Subcutaneous abdominal adipose tissue (tissue), 5 donors: ENCODE data around the gene SLC9A2.

ENCODE experiments used
- H3K27ac ChIP-seq: one replicate; pipeline ENCODE4 v1.7.0; 2013; ENCODE audit warnings: low read depth, mild to moderate bottlenecking, inconsistent platforms, low read length, moderate library complexity
- H3K27me3 ChIP-seq, 5 donors: one replicate each; pipeline ENCODE4 v1.7.0; 2013; ENCODE audit warnings: low read length in 5 of 5, inconsistent platforms in 1 of 5; ENCODE audit not compliant: control insufficient read depth in 5 of 5, insufficient read depth in 4 of 5
- H3K36me3 ChIP-seq, 5 donors: one replicate each; pipeline ENCODE4 v1.7.0; 2013; ENCODE audit warnings: low read length in 5 of 5; ENCODE audit not compliant: control insufficient read depth in 5 of 5, insufficient read depth in 5 of 5
- H3K4me1 ChIP-seq, 5 donors: one replicate each; pipeline ENCODE4 v1.7.0; 2013; ENCODE audit warnings: low read length in 5 of 5, mild to moderate bottlenecking in 3 of 5, moderate library complexity in 1 of 5; ENCODE audit not compliant: control insufficient read depth in 5 of 5, insufficient read depth in 5 of 5
- H3K4me3 ChIP-seq, 5 donors: one replicate each; pipeline ENCODE4 v1.7.0; 2013; ENCODE audit warnings: low read length in 5 of 5, low read depth in 1 of 5
- H3K9ac ChIP-seq, 5 donors: one replicate each; pipeline ENCODE4 v1.7.0; 2013; ENCODE audit warnings: low read length in 5 of 5, mild to moderate bottlenecking in 4 of 5, moderate library complexity in 3 of 5
- H3K9me3 ChIP-seq, 5 donors: one replicate each; pipeline ENCODE4 v1.7.0; 2013; ENCODE audit warnings: low read length in 5 of 5; ENCODE audit not compliant: control insufficient read depth in 5 of 5
- donor health status: healthy.
- donor health status: healthy.
- donor health status: healthy.
- donor health status: healthy.
- donor health status: healthy.

The SLC9A2 gene

DNA sequence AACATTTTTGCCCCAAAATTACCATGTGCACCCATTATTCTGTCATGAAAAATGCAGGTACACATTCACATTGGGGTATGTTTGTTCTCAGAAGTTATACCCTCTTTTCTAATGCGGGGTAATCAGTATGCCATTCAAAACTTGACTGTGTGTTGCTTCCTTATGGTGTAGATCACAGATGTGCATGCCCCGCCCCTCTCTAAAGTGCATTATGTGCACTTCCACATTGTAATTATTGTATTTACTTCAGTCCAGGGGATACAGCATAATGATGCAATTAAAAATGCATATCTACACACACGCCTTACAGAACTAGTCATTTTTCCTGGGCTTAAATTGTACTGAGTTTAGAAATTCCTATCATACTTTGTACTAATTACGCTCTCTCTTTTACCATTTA is 48.8 kb downstream of the SLC9A2 start:
- Histone ChIP-seq H3K9ac (no peak overlapping the region), H3K4me1 (no peaks in the 10 kb centered on the region), H3K9me3 (no peaks in the 10 kb centered on the region), H3K36me3 (no peaks in the 10 kb centered on the region), H3K27me3 (no peaks in the 10 kb centered on the region), H3K4me3 (no peak overlapping the region), H3K27ac (no peak overlapping the region)

DNA sequence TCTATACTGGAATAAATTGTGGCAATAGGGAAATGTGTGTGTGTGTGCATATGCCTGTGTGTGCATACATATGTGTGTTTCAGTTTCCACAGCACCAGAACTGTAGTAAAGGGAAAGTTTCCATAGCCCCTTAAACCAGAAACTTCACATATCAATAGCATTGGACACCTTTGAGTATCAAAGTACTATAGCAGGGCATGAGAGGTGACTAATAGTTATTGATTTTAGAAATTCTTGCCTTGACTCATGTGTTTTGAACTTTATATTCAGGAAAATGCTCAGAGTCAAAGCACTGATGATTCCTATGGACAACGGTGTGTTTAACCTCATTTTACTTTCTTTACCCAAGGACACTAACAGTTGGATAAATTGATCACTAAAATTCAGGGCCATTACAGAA is 50.0 kb downstream of the SLC9A2 start:
- no peaks in the 10 kb centered on the region for H3K9me3 ChIP-seq
- no peak overlapping the region for H3K4me3 ChIP-seq
- no peak overlapping the region for H3K27ac ChIP-seq
- no peaks in the 10 kb centered on the region for H3K36me3 ChIP-seq
- no peaks in the 10 kb centered on the region for H3K27me3 ChIP-seq
- H3K9ac ChIP-seq = no peak overlapping the region
- H3K4me1 ChIP-seq = no peaks in the 10 kb centered on the region

DNA sequence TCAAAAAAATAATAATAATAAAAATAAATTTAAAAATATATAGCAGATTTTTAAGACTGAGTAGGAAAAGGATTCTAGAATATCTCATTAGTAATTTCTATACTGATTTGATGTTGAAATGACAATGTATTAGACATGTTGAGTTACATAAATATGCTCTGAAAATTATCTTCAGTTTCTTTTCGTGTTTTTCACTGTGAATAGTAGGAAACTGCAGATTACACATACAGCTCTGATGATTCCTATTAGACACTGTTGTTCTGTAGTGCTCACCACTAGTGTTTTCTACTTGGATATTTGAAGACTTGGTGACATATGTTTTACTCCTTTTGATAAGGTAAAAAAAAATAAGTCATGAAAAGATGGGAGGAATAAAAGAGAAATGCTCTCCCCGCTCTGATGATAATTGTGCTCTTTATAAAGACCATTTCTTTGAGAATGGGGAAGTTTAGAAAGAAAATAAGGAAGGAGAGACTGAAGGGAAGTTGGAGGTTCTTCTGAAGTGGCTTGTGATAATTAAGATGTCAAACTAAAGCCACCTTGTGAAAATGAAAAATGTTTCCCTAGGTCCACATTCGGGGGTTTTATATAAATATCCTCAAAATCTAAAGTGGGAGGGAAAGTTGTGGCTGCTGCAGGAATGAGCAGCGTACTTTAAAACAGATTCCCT is 52.9 kb downstream of the SLC9A2 start:
- Histone ChIP-seq H3K4me1 (no peaks in the 10 kb centered on the region), H3K27me3 (no peaks in the 10 kb centered on the region), H3K36me3 (no peaks in the 10 kb centered on the region), H3K27ac (no peak overlapping the region), H3K9ac (no peak overlapping the region), H3K9me3 (no peaks in the 10 kb centered on the region), H3K4me3 (no peak overlapping the region)

DNA sequence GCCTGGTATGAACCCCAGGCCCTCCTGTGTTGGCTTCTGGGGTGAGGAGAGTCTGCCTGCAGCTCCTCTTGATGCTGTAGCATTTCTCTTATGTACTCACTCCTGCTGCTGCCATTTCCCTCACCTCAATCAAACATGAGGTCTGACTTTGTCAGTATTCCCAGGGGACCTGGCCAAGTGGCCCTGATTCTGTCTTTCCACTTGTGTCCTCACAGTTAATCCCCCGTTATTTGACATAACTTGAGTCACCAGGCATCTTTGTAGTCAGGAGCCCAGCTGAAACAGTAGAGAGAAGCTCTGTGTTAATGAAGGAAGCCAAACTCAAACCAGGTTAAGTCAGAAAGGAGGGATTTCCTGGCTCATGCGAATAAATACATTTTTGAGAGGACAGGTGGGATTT is 55.0 kb downstream of the SLC9A2 start:
- Histone ChIP-seq H3K4me3 (no peak overlapping the region), H3K36me3 (no peaks in the 10 kb centered on the region), H3K27ac (no peak overlapping the region), H3K27me3 (no peaks in the 10 kb centered on the region), H3K9me3 (no peaks in the 10 kb centered on the region), H3K4me1 (no peaks in the 10 kb centered on the region), H3K9ac (no peak overlapping the region)

DNA sequence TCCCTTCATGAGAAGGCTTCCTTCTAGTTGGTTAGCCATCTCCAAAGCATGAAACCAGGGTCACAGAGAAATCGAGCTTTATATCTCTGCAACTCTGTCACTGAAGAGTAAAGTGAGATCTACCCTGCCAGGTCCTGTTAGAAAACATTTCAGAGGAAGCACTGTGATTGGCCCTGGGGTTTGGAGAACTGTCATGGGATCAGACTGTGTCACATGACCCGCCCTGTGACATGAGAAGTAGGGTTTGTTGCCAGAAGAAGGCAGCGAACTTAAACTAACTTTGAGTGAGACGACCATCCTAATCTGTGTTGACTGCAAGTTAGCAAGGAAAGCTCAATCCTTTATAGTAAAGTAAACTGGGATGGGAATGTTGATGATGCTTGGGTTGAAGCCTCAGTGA is 55.5 kb downstream of the SLC9A2 start:
- Histone ChIP-seq H3K4me3 (no peak overlapping the region), H3K27me3 (no peaks in the 10 kb centered on the region), H3K27ac (no peak overlapping the region), H3K9ac (no peak overlapping the region), H3K36me3 (no peaks in the 10 kb centered on the region), H3K9me3 (no peaks in the 10 kb centered on the region), H3K4me1 (no peaks in the 10 kb centered on the region)

DNA sequence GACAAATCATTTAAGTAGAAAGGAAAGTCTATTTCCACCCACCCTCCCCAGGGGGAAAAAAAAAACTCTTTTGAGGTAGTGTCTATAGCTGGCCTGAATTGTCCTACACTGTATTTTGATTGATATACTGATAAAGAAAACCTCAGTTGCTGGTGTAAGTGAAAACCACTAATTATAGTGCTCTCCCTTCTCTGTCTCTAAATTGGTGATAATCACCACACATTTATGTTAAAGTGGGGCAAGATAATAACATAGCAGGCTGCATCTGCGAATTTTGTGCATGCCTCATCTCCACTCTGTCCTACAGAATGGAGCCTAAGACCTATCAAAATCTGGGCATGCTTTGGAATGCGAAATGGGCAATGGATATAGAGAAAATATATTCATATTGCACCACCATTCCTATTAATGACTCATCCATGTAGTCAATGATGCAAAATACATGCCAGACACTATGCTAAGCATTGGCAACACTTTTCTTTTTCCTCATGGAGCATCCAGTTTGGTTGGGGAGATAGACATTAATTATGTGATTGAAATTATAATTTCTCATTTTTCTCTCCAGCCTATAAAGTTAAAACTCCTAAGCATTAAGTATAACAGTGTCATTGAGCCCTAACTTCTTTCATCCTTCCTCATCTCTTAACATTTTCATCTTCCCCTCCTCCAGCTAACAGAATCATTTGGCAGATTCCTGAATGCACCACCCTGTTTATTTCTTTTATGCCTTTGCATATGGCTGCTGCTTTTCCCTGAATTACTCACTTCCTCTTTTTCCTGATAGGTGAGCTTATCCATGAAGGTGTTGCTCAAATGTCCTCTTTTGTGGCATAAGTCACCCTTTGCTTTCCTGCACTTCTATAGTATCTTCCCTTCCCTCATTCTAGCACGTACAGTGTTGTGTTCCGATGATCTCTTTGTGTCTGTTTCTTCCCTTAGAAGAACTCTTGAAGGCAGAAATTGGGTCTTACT is 58.2 kb downstream of the SLC9A2 start:
- no peak overlapping the region for H3K27ac ChIP-seq
- H3K9me3 ChIP-seq = no peaks in the 10 kb centered on the region
- no peaks in the 10 kb centered on the region for H3K4me1 ChIP-seq
- no peaks in the 10 kb centered on the region for H3K27me3 ChIP-seq
- H3K36me3 ChIP-seq = no peaks in the 10 kb centered on the region
- no peak overlapping the region for H3K4me3 ChIP-seq
- no peak overlapping the region for H3K9ac ChIP-seq

DNA sequence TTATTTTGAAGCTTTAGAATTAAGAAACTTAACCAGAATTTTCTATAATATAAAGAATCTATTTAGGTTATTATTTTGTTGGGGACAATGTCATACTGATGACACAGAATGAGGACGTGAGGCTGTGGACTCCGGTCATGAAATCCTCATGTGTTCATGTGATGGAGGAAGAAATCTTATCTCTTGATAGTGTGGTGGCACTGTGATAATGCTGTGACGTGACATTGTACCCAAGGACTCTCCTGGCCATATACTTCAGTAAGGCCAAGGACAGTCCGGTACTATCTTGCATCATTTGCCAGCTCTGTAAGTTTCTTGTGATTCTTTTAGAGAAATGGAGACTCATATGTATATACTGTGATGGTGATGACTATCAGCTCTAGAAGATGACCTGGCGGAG is 59.1 kb downstream of the SLC9A2 start:
- Histone ChIP-seq H3K4me3 (no peak overlapping the region), H3K27ac (no peak overlapping the region), H3K36me3 (no peaks in the 10 kb centered on the region), H3K9me3 (no peaks in the 10 kb centered on the region), H3K4me1 (no peaks in the 10 kb centered on the region), H3K27me3 (no peaks in the 10 kb centered on the region), H3K9ac (no peak overlapping the region)

DNA sequence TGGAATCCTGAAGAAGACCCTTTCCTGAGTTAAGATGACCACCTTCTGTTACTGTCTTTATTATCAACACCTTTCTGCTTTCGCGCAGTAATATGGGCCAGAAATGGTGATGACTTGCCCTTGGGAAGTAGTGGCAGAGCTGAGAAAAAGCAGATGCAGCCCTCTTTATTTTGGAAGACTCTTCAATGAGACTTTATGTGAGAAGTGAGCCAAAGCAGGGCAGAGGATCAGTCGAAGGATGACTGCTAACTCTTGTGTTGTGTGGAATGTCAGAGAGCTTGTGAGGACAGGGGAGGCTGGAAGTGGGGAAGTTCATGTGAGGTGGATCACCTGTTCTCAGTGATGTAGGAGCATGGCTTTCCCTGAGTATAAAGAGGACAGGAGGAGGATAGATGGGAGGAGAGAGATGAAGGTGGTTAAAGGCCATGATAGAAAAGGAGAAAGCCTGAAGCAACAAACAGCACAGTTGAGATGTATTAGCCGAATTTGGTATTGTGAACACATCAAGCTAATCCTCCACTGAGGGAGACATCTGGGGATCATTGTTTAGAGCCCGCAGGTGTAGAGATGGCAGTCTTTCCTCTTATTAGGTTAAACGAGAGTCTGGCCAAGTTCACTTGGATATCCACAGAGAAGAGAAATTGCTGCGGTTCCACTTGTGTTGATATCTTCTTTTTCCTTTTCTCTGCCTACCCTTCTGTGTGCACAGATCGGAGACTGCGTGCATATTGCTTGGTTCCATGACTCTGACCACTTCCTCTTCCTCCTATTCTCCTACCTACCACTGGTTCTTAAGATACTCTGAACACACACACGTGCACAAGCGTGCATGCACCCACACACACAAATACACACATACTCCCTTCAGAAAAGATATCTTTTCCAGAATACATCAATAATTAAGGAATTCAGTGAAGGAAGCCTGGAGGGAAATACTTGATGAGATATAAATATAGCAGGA is 67.4 kb downstream of the SLC9A2 start:
- H3K4me3 ChIP-seq = no peak overlapping the region
- no peaks in the 10 kb centered on the region for H3K27me3 ChIP-seq
- H3K36me3 ChIP-seq = no peaks in the 10 kb centered on the region
- no peak overlapping the region for H3K27ac ChIP-seq
- H3K9ac ChIP-seq = no peak overlapping the region
- H3K9me3 ChIP-seq = no peaks in the 10 kb centered on the region
- no peaks in the 10 kb centered on the region for H3K4me1 ChIP-seq

DNA sequence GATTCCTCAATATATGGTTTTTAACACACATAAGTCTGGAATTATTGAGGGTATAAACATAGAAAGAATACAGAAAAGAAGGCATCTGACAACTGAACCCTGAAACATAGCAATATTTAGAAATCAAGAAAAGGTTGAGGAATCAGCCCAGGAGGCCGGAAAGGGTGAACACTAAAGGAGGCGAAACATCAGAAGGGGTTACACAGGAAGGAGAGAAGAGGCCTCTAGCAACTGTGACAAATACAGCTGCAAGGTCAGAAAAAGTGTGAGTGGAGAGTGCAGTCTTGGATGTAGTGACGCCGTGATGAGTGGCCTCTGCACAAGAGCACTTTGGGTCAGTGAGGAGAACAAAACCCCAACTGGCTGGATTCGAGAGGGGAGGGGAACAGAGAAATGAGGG is 70.7 kb downstream of the SLC9A2 start:
- no peak overlapping the region for H3K4me3 ChIP-seq
- H3K9ac ChIP-seq = no peak overlapping the region
- H3K9me3 ChIP-seq = no peaks in the 10 kb centered on the region
- no peaks in the 10 kb centered on the region for H3K27me3 ChIP-seq
- no peak overlapping the region for H3K27ac ChIP-seq
- H3K4me1 ChIP-seq = no peaks in the 10 kb centered on the region
- no peaks in the 10 kb centered on the region for H3K36me3 ChIP-seq
